GM18508 (cell line): ENCODE results near the gene GLIPR1L1.

Source experiments
- ATAC-seq: cut with Tn5 transposase; IDR thresholded peaks from one replicate; pipeline ENCODE4 v1.9.1; 2021; ENCODE audit warnings: moderate number of reproducible peaks; ENCODE audit not compliant: insufficient read depth, unreplicated experiment

GLIPR1L1 gene

DNA sequence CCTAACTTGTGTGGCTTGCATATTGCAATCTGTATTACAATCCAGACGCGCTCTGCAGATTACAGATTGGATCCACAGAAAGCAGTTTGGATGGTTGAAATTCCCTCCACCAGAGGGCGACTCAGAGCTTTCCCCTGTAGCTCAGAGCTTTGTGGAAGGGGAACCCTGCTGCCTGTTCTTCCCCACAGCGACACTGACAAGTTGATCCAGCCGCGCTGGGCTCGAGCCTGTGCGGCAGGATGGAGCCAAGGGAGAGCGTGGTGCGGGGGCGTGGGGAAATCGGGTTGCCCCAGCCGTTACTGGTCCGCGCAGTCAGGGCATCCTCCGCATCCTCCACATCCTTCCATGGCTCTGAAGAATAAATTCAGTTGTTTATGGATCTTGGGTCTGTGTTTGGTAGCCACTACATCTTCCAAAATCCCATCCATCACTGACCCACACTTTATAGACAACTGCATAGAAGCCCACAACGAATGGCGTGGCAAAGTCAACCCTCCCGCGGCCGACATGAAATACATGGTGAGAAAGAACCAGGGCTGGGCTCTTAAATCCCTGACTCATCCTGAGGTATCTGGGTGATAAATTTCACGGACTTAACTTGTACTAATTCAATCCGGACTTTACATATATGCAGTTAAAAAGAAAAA lies at the start of gene GLIPR1L1:
GLIPR1L1 (plus strand) TSS at position 287 of the 647 bp plus-strand sequence; CDS start at position 346, 59 bp downstream.
- ATAC-seq: peak; percentile 46

GRCh38 chr12:75288860-75289259 lies 45.6 kb upstream of the GLIPR1L1 start:
- ATAC-seq: no peak

DNA sequence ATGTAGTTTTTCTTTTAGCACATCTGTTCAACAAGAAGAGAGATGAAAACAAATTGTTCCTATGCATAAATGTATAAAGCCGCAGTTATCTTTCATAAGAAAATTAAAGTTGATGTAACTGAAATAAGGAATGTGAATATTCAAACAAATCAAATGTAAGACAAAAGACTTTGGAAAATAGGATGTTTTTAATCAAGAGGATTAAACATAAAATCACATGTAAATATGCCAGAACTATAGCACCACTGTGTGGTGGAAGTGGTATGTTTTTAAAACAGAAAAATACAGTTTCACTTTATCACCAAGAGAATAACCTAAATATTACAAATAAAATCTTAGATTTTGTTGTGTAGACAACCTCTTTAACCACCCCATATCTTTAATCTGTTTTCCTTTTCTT lies 44.7 kb upstream of the GLIPR1L1 start:
- ATAC-seq: no peak

GRCh38 chr12:75291014-75291413 lies 43.5 kb upstream of the GLIPR1L1 start:
- ATAC-seq: no peak

DNA sequence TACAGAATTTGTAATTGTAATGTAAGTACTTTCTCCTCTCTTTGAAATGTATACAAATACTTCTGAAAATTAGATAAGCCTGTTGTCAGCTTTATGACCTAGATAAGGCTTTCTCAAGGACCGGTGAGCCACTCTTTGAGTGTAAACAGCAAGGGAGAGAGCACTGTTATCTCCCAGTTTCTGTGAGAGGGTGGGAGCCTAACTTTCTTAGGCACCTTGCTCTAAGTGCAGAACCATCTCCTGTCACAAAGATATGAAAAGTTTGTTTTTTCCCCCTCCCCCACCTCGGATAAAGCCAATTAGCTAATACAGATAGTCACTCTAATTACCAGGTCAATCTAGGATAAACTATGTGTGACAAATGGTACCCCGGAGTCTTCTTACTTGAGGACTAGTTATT lies 40.1 kb upstream of the GLIPR1L1 start:
- no peak for ATAC-seq

DNA sequence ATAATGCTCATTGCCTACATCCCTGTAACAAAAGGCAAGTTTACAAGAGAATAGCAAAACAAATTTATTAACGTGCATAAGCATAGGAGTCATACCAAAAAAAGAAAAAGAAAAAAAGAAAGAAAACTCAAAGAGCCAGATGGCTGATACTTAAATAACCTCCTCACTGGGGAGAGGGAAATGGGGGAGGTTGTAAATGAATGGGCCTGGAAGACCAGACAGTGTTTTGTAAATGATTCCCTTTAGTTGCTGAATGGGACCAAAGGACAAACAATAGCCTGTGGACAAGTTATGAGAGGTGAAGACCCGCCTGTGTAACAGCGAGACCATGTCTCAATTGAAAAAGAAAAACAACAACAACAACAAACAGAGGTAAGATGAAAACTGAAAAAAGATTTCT lies 39.7 kb upstream of the GLIPR1L1 start:
- ATAC-seq: no peak

DNA sequence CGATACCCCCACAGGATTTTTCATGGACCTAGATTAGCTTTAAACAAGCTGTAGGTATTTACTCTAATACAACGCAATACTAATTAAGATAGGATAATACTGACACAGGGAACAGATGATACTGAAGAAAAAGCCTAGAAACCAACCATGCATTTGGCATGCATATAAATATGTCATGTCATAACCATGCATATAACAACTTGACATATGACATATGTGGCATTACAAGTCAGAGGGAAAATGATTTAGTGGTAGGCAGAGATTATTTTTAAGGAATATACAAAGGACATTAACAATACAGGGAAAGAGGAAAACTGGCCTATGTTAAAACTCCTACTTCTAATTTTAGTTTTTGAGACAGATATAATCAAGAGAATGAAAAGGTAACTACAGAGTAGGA lies 32.2 kb upstream of the GLIPR1L1 start:
- no peak for ATAC-seq

DNA sequence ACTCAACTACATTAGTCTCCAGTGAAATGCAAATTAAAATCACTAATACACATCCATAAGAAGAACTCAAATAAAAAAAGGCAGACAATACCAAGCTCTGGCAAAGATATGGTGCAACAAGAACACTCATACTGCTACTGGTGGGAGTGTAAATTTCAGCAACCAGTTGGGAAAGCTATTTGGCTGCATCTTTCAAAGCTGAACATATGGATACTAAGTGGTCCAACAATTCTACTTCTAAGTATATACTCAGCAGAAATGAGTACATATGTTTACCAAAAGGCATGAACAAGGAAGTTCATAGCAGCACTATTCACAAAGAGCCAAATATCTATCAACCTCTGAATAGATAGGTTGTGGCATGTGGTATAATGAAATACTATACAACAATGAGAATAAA lies 31.7 kb upstream of the GLIPR1L1 start:
- ATAC-seq: no peak

- no peak for ATAC-seq
These were observed 28.8 kb upstream of the GLIPR1L1 start for GRCh38 chr12:75305412-75306332.

GRCh38 chr12:75308279-75308678 lies 26.2 kb upstream of the GLIPR1L1 start:
- no peak for ATAC-seq

GRCh38 chr12:75311369-75311768 lies 23.1 kb upstream of the GLIPR1L1 start:
- no peak for ATAC-seq

GRCh38 chr12:75315518-75315917 lies 19.0 kb upstream of the GLIPR1L1 start:
- ATAC-seq: no peak

GRCh38 chr12:75317784-75318183 lies 16.7 kb upstream of the GLIPR1L1 start:
- no peak for ATAC-seq

DNA sequence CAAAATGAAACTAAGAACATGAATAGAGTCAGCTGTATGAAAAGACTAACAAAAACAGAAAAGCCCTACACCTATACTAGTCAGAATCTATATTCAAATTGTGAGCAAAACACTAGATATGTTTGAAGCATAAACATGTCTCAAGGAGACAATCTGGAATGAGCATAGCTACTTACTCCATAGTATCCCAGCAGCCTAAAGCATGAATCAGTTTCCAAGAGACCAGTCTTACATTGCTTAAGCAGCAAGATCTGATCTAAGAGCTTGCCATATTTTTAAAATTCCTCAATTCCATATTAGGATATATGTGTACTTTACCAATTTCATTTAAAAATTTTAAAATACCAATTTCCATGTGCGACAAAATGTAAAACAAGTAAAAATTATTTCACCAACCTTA lies 12.0 kb upstream of the GLIPR1L1 start:
- ATAC-seq: no peak

- no peak for ATAC-seq
These were observed 10.8 kb upstream of the GLIPR1L1 start for GRCh38 chr12:75323663-75324062.

GRCh38 chr12:75327642-75328041 lies 6.8 kb upstream of the GLIPR1L1 start:
- no peak for ATAC-seq

DNA sequence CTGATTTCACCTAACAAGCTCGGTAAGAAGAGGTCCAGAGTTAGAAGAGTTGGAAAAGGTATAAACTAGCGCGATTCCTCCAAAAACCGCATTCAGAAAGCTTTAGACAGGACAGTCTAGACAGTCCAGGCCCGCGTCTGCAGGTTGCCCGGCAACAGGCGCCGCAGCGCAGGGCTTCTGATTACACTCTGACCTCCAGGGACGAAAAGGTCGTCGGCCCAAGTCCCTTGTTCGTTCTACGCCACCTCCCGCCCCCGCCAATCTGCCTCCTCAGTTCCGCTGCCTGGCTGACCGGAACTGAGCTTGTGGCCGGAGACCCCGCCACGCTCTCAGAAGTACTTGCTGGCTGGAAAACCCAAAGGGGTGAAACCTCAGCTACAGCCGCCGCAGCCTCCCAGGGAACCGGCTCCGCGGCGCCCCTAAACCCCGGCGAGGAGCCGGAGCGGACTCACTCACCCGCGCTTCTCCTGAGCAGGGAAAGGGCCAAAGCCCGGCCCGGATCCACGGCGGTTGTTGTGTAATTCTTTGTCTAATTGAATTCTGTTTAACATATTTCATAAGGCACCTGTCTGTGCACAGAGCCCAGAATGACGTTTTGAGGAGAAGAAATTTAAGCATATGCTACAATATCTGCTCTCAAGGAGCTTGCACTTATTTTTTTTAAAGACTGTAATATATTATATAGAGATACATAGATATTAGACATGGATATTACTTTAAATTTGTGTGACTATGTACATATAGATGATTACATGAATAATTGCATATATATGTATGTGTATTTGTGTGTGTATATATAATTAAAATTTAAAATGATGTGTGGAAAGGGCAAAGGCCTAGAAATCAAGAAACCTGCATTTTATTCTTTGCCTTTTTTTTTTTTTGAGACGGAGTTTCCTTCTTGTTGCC lies 4.3 kb upstream of the GLIPR1L1 start, which contains the start of gene CAPS2:
CAPS2 (minus strand) TSS at position 407 of the 909 bp plus-strand sequence. CDS start 3,826 bp downstream, outside the sequence.
- ATAC-seq: peak; percentile 75

DNA sequence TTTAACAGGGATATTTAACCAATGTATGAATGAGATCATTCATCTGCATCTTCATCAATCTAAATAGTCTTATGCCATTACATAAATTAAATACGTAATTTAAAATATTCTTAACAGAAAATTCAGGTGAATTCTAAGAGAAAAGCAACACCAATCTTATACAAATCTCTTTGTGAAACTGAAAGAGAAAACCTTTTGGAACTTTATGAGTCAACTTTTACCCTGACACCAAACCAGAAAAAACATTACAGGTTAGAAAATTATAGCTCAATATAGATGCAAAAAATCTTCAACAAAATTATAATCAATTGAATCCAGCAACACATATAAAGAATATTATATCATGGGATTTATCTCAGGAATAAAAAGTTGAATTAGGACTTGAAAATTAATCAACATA lies 3.4 kb downstream of the GLIPR1L1 start:
- peak; percentile 40 for ATAC-seq

DNA sequence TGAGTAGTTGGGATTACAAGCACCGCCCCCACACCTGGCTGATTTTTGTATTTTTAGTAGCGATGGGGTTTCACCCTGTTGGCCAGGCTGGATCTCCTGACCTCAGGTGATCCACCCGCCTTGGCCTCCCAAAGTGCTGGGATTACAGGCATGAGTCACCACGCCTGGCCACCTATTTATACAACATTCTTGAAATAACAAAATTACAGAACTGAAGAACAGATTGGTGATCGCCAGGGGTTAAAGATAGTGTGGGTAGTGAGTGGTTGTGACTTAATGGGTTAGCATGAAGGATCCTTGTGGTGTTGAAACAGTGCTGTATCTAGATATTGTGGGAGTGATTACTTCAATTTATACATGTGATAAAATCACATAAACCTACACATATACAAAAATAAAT lies 7.4 kb downstream of the GLIPR1L1 start:
- ATAC-seq: no peak

- no peak for ATAC-seq
These were observed 11.1 kb downstream of the GLIPR1L1 start for GRCh38 chr12:75345531-75345930.
